Tibial artery (tissue), 4 donors: ENCODE data around the gene SAMD14.

Source experiments
- DNase-seq, 2 donors: peaks; one replicate each; pipeline ENCODE4 v3.0.0-alpha.2; 2019
- H3K27ac ChIP-seq, 2 donors: fragments of 200-600 bp; sonication (generic) in 1 of 2; 1 replicate in 1 of 2; 2 replicates in 1 of 2; pipeline ENCODE4 v1.5.1; 2018 to 2019; ENCODE audit warnings: mild to moderate bottlenecking in 1 of 2
- H3K27me3 ChIP-seq, 2 donors: fragments of 200-600 bp; sonication (generic) in 1 of 2; one replicate each; pipeline versions ENCODE4 v1.5.1 to v1.6.0; 2016 to 2019
- H3K36me3 ChIP-seq, 3 donors: fragments of 200-600 bp; sonication (generic) in 2 of 3; one replicate each; pipeline ENCODE4 v1.5.1; 2016 to 2019; ENCODE audit warnings: mild to moderate bottlenecking in 2 of 3
- H3K4me1 ChIP-seq, 4 donors: fragments of 200-600 bp; sonication (generic) in 2 of 4; 1 replicate in 3 of 4; 2 replicates in 1 of 4; pipeline ENCODE4 v1.5.1; 2016 to 2019
- H3K4me3 ChIP-seq, 2 donors: fragments of 200-600 bp; sonication (generic) in 1 of 2; 1 replicate in 1 of 2; 2 replicates in 1 of 2; pipeline ENCODE4 v1.5.1; 2018 to 2019; ENCODE audit warnings: mild to moderate bottlenecking in 2 of 2
- H3K9me3 ChIP-seq, 3 donors: fragments of 200-600 bp; sonication (generic) in 1 of 3; one replicate each; pipeline ENCODE4 v1.5.1; 2016 to 2019
- CTCF ChIP-seq, 2 experiments: fragments of 200-600 bp in 1 of 2; fragments of 450-650 bp in 1 of 2; IDR thresholded peaks; one replicate each; pipeline ENCODE4 v1.5.1; 2017 to 2019; ENCODE audit warnings: antibody characterized with exemption in 2 of 2, mild to moderate bottlenecking in 1 of 2, moderate library complexity in 1 of 2
- intact Hi-C: fragments of 100-400 bp; cut with DNase I; formaldehyde crosslinking; loops from one replicate; pipeline ENCODE4 v1.15.0; 2023; ENCODE audit warnings: low total_unique reads

The SAMD14 gene

GRCh38 chr17:50087912-50088405 lies 42.0 kb downstream of the SAMD14 start:
- no peaks in the 10 kb centered on the region for H3K4me1 ChIP-seq
- H3K4me3 ChIP-seq = no peak overlapping the region
- no peaks in the 10 kb centered on the region for H3K9me3 ChIP-seq
- peak overlapping the region; percentile 10 to 37 for H3K27ac ChIP-seq
- no peak for TF ChIP-seq CTCF (IDR thresholded peaks at IDR 0.05)
- intact Hi-C loops = loop anchor here (2.0 kb wide), 1 partner anchor 61 kb away; no protein-coding TSS in a partner anchor
- no peaks in the 10 kb centered on the region for H3K27me3 ChIP-seq
- no peak for DNase-seq
- H3K36me3 ChIP-seq = peaks cover 32 to 55% (median 37%) of the 10 kb centered on the region in 3 donors

GRCh38 chr17:50087246-50087911 lies 42.6 kb downstream of the SAMD14 start:
- Histone ChIP-seq H3K36me3 (peaks cover 38 to 61% (median 43%) of the 10 kb centered on the region in 3 donors), H3K27me3 (no peaks in the 10 kb centered on the region), H3K9me3 (no peaks in the 10 kb centered on the region), H3K4me3 (no peak overlapping the region), H3K27ac (peak overlapping the region; percentile 10 to 37), H3K4me1 (no peaks in the 10 kb centered on the region)
- intact Hi-C loops = loop anchor here (2.0 kb wide), 1 partner anchor 61 kb away; no protein-coding TSS in a partner anchor
- peak; percentile 94 to 95 for TF ChIP-seq CTCF (IDR thresholded peaks at IDR 0.05)
- peak; percentile 62 to 81 for DNase-seq

- no peak overlapping the region for H3K27ac ChIP-seq
These were observed 48.2 kb downstream of the SAMD14 start for GRCh38 chr17:50081757-50082156.

GRCh38 chr17:50080827-50081226 lies 49.1 kb downstream of the SAMD14 start:
- Histone ChIP-seq H3K27ac (peak overlapping the region; percentile 61 to 75), H3K4me1 (peaks cover 0 to 17% (median 14%) of the 10 kb centered on the region in 4 donors), H3K9me3 (no peaks in the 10 kb centered on the region), H3K4me3 (no peak overlapping the region), H3K27me3 (no peaks in the 10 kb centered on the region), H3K36me3 (peaks cover 70 to 89% (median 73%) of the 10 kb centered on the region in 3 donors)
- intact Hi-C loops = no loop called here
- no peak for DNase-seq
- TF ChIP-seq CTCF (IDR thresholded peaks at IDR 0.05) = no peak

More at GRCh38 chr17:50081757-50082156, 48.2 kb downstream of the SAMD14 start:
- DNase-seq = no peak
- TF ChIP-seq CTCF (IDR thresholded peaks at IDR 0.05) = no peak
- Histone ChIP-seq H3K4me3 (no peak overlapping the region), H3K36me3 (peaks cover 61 to 80% (median 64%) of the 10 kb centered on the region in 3 donors), H3K4me1 (peaks cover 0 to 17% (median 14%) of the 10 kb centered on the region in 4 donors), H3K27me3 (no peaks in the 10 kb centered on the region), H3K9me3 (no peaks in the 10 kb centered on the region)
- intact Hi-C loops = no loop called here

- intact Hi-C loops = no loop called here
- no peak for TF ChIP-seq CTCF (IDR thresholded peaks at IDR 0.05)
- peaks cover 78 to 95% (median 80%) of the 10 kb centered on the region in 3 donors for H3K36me3 ChIP-seq
These were observed 49.9 kb downstream of the SAMD14 start for GRCh38 chr17:50080096-50080480.

More at GRCh38 chr17:50080096-50080480, 49.9 kb downstream of the SAMD14 start:
- H3K4me3 ChIP-seq = no peak overlapping the region
- peaks cover 0 to 17% (median 14%) of the 10 kb centered on the region in 4 donors for H3K4me1 ChIP-seq
- no peaks in the 10 kb centered on the region for H3K27me3 ChIP-seq
- H3K27ac ChIP-seq = peak overlapping the region; percentile 61 to 75
- DNase-seq = no peak
- no peaks in the 10 kb centered on the region for H3K9me3 ChIP-seq
